Ovary (tissue), 9 donors: Measurements from ENCODE around the gene SLC6A6. TPM values are rescaled to one million over a fixed set of nuclear protein-coding genes. Genes with fewer than 3 reads are reported as not detected.

Experiments
- DNase-seq, 5 donors: peaks; one replicate each; pipeline ENCODE4 v3.0.0-alpha.2; 2019 to 2020
- H3K27ac ChIP-seq, 2 donors: fragments of 200-600 bp; one replicate each; pipeline versions ENCODE4 v1.5.1 to v1.8.0; 2019 to 2022
- H3K27me3 ChIP-seq: fragments of 200-600 bp; one replicate; pipeline ENCODE4 v1.8.0; 2022
- H3K36me3 ChIP-seq: fragments of 200-600 bp; sonication (generic); one replicate; pipeline ENCODE4 v1.5.1; 2019
- H3K4me1 ChIP-seq: one replicate; pipeline ENCODE4 v1.8.1; 2013; ENCODE audit warnings: mild to moderate bottlenecking, moderate library complexity; ENCODE audit not compliant: insufficient read depth
- H3K4me3 ChIP-seq: fragments of 200-600 bp; sonication (generic); one replicate; pipeline ENCODE4 v1.5.1; 2017
- H3K9me3 ChIP-seq, 2 donors: fragments of 200-600 bp in 1 of 2; sonication (generic) in 1 of 2; one replicate each; pipeline versions ENCODE4 v1.5.1 to v1.8.1; 2013 to 2019; ENCODE audit warnings: mild to moderate bottlenecking in 1 of 2, moderate library complexity in 1 of 2
- EP300 ChIP-seq: sonication (generic); formaldehyde crosslinking; IDR thresholded peaks from one replicate; pipeline ENCODE4 v1.6.1; 2017; ENCODE audit warnings: antibody characterized with exemption
- POLR2A ChIP-seq: fragments of 450-650 bp; IDR thresholded peaks from one replicate; pipeline ENCODE4 v1.6.1; 2017; ENCODE audit warnings: antibody characterized with exemption, mild to moderate bottlenecking, moderate library complexity
- WGBS, 3 donors: extraction: QIAGEN DNeasy Blood & Tissue Kit in 1 of 3; methylation state at CpG; one replicate each; pipeline versions ENCODE4 v1.1.5 to v1.1.7; 2013 to 2017; 5-methylcytosine and 5-hydroxymethylcytosine counted together
- intact Hi-C, 4 donors: fragments of 100-400 bp; cut with DNase I; formaldehyde crosslinking; loops; one replicate each; pipeline versions ENCODE4 v1.11.0 to v1.15.1; 2022 to 2023
- polyA plus RNA-seq, 2 donors: library from polyadenylated mRNA; stranded (reverse); fragments of 200-250 nt in 1 of 2; fragments of 350-450 nt in 1 of 2; fragmentation: Illumina TruSeq in 1 of 2; extraction: RNeasy Lipid Tissue Mini Kit (QIAGEN cat#74804) in 1 of 2; gene quantifications; one replicate each; pipeline ENCODE4 v1.2.3, GENCODE V29; 2013 to 2014
- total RNA-seq, 7 donors: library from RNA; depleted of rRNA in 2 of 7; stranded (reverse); fragments of >200 nt in 2 of 7; fragmentation: NEBNext Ultra II Directional in 3 of 7; extraction: Animal tissue kit (Norgen Biotek cat#: 25700) in 3 of 7; gene quantifications; one replicate each; pipeline versions ENCODE4 v1.1.0 to v1.2.4, GENCODE V29; 2016 to 2023
- TF ChIP-seq, protein P1 (sequence below), 3 donors: fragments of 450-650 bp in 2 of 3; fragments of 200-600 bp in 1 of 3; IDR thresholded peaks; one replicate each; pipeline versions ENCODE4 v1.5.1 to v1.8.0; 2016 to 2022; ENCODE audit warnings: antibody characterized with exemption in 3 of 3, mild to moderate bottlenecking in 1 of 3
- donor health status: DM: no; HTN: no; CAD: no; lungs with moderate emphysema.
- donor health status: DM: no; HTN: no; CAD: no.
- donor health status: Bipolar disorder and iron deficiency.
- donor health status: DM: yes; HTN: yes; CAD: no.
- donor health status: DM: no; HTN: no; CAD: no.
- donor health status: DM: yes; HTN: yes; CAD: no.

The SLC6A6 gene
- total and polyA plus RNA-seq, 9 donors: 32.5 to 141 (median 80.5) TPM

DNA sequence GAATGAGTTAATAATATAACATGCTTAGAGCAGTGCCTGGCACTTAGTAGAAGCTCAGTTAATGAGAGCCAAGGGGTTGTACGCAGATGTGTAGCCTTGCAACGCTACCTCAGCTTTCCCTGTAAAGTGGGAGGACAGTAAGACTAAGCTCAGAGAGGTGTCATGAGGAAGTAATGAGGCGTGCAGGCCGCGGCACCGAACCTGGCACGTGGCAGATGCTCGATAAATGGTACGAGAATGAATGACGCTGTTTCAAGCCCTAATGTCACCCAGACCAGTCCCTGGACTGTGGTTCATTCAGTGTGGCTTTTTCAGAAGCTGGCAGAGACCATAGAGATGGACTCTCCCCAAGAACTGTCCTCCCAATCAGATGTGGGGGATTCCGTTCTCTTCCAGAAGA is 116.5 kb downstream of the SLC6A6 start:
- H3K9me3 ChIP-seq: no peaks in the 10 kb centered on the region
- peak in 1 of 5 donors; percentile 7 for DNase-seq
- no peak overlapping the region for H3K4me3 ChIP-seq
- H3K27me3 ChIP-seq: no peaks in the 10 kb centered on the region
- intact Hi-C loops: no loop called here
- H3K36me3 ChIP-seq: no peaks in the 10 kb centered on the region
- TF ChIP-seq EP300 (no peak), POLR2A (no peak)
- TF ChIP-seq, protein P1, sequence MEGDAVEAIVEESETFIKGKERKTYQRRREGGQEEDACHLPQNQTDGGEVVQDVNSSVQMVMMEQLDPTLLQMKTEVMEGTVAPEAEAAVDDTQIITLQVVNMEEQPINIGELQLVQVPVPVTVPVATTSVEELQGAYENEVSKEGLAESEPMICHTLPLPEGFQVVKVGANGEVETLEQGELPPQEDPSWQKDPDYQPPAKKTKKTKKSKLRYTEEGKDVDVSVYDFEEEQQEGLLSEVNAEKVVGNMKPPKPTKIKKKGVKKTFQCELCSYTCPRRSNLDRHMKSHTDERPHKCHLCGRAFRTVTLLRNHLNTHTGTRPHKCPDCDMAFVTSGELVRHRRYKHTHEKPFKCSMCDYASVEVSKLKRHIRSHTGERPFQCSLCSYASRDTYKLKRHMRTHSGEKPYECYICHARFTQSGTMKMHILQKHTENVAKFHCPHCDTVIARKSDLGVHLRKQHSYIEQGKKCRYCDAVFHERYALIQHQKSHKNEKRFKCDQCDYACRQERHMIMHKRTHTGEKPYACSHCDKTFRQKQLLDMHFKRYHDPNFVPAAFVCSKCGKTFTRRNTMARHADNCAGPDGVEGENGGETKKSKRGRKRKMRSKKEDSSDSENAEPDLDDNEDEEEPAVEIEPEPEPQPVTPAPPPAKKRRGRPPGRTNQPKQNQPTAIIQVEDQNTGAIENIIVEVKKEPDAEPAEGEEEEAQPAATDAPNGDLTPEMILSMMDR (IDR thresholded peaks at IDR 0.05): no peak
- H3K27ac ChIP-seq: no peak overlapping the region
- WGBS, 3 donors: 85 to 90% (median 87%) methylated on average over 11 of the region's 11 CpGs
- no peaks in the 10 kb centered on the region for H3K4me1 ChIP-seq

DNA sequence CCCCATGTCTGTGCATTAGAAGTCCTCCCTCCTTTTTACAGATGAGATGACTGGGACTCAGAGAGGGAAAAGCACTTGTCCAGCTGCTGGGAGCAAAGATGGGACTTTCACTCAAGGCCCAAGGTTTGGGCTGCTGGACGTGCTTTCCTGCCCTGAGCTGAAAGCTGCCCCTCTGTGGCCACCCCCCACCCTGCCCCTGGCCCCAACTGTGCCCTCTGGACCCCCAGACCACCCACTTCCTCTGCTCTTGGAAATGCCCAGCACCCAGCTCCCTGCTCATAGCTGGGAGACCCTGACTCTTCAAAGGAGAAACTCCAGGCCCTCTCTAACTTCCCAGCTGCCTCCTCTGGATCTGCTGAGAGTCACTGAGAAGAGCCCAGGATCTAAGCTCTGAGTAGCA is 117.0 kb downstream of the SLC6A6 start:
- WGBS, 3 donors: 74 to 91% (median 79%) methylated on average over 1 of the region's 1 CpG
- H3K9me3 ChIP-seq: no peaks in the 10 kb centered on the region
- H3K4me3 ChIP-seq: no peak overlapping the region
- H3K4me1 ChIP-seq: no peaks in the 10 kb centered on the region
- intact Hi-C loops: no loop called here
- no peak overlapping the region for H3K27ac ChIP-seq
- H3K36me3 ChIP-seq: no peaks in the 10 kb centered on the region
- TF ChIP-seq, protein P1 (IDR thresholded peaks at IDR 0.05): no peak
- no peak for TF ChIP-seq POLR2A
- TF ChIP-seq EP300: no peak
- peak in 3 of 5 donors; percentile 5 to 10 (median 8) for DNase-seq
- H3K27me3 ChIP-seq: no peaks in the 10 kb centered on the region

DNA sequence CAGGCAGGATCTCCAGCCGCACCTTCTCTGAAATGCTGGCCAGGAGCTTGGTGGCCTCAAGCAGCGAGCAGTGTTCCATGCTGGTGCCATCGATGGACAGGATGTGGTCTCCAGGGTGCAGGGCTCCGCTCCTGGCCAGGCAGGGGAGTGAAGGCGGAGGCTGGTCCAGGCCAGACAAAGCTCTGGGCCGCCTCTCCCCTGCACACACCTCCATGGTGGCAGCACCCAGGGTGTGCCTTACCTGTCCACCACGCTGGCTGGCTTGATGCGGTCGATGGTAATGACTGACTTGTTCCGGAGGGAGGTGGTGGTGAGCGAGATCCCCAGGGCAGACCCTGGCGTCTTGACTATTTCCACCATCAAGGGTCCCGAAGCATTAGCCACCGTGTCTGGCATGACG is 117.7 kb downstream of the SLC6A6 start:
- H3K36me3 ChIP-seq: no peaks in the 10 kb centered on the region
- H3K4me3 ChIP-seq: no peak overlapping the region
- H3K27me3 ChIP-seq: no peaks in the 10 kb centered on the region
- peak in 3 of 5 donors; percentile 9 to 20 (median 9) for DNase-seq
- intact Hi-C loops: no loop called here
- H3K4me1 ChIP-seq: no peaks in the 10 kb centered on the region
- 90 to 95% (median 92%) methylated on average over 15 of the region's 15 CpGs for WGBS, 3 donors
- H3K9me3 ChIP-seq: no peaks in the 10 kb centered on the region
- TF ChIP-seq POLR2A: no peak
- TF ChIP-seq, protein P1 (IDR thresholded peaks at IDR 0.05): no peak
- no peak for TF ChIP-seq EP300
- H3K27ac ChIP-seq: no peak overlapping the region

DNA sequence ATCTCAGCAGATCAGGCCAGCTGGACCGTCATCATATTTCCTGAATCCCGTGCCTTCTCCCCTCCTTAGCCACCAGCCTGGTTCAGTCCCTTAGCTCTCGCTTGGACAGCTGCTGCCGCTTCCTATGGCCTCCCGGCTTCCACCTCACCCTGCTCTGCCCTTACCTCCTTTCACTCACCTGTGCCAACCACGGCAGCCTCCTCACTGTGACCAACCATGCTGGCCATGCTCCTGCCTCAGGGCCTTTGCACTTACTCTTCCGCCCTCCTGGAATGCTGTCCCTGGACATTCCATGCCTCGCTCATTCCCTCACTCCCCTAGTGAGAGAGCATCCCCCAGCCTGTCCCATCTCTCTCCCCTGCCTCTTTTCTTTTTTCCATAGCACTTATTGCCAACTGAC is 118.6 kb downstream of the SLC6A6 start:
- Histone ChIP-seq H3K4me3 (no peak overlapping the region), H3K4me1 (no peaks in the 10 kb centered on the region), H3K36me3 (no peaks in the 10 kb centered on the region), H3K27ac (no peak overlapping the region), H3K27me3 (no peaks in the 10 kb centered on the region), H3K9me3 (no peaks in the 10 kb centered on the region)
- WGBS, 3 donors: 86 to 95% (median 94%) methylated on average over 8 of the region's 8 CpGs
- TF ChIP-seq, protein P1 (IDR thresholded peaks at IDR 0.05): no peak
- TF ChIP-seq EP300: no peak
- no peak for TF ChIP-seq POLR2A
- intact Hi-C loops: no loop called here
- peak in 4 of 5 donors; percentile 6 to 21 (median 6) for DNase-seq
